ENCODE results near the gene ADAM12. TPM values are rescaled to one million over a fixed set of nuclear protein-coding genes. Genes with fewer than 3 reads are reported as not detected.

The ADAM12 gene
- total RNA-seq, 4 donors from 2014 or later = 0.26 to 1.6 (median 0.47) TPM; not detected in 1

GRCh38 chr10:126081841-126082466 lies 306.3 kb downstream of the ADAM12 start:
- no peak for TF ChIP-seq POLR2A (IDR thresholded peaks at IDR 0.05)
- TF ChIP-seq CTCF (IDR thresholded peaks at IDR 0.05) = no peak
- intact Hi-C loops (cut with DNase I; ENCODE audit: low total_unique reads) = no loop called here
- DNase-seq (ENCODE audit: low spot score in 2 of 2) = no peak
- WGBS, 2 donors = 87 to 88% methylated on average over 14 of the region's 14 CpGs
- no peak overlapping the region for H3K4me3 ChIP-seq (ENCODE audit: low read depth, poor library complexity, severe bottlenecking)

GRCh38 chr10:126080879-126081411 lies 307.3 kb downstream of the ADAM12 start:
- 55 to 62% methylated on average over 12 of the region's 12 CpGs for WGBS, 2 donors
- DNase-seq (ENCODE audit: low spot score in 2 of 2) = no peak
- intact Hi-C loops (cut with DNase I; ENCODE audit: low total_unique reads) = no loop called here
- TF ChIP-seq POLR2A (IDR thresholded peaks at IDR 0.05) (no peak), CTCF (IDR thresholded peaks at IDR 0.05) (no peak)
- no peak overlapping the region for H3K4me3 ChIP-seq (ENCODE audit: low read depth, poor library complexity, severe bottlenecking)

- no peak overlapping the region for H3K4me3 ChIP-seq (ENCODE audit: low read depth, poor library complexity, severe bottlenecking)
- 81 to 85% methylated on average over 7 of the region's 7 CpGs for WGBS, 2 donors
- intact Hi-C loops (cut with DNase I; ENCODE audit: low total_unique reads) = no loop called here
- TF ChIP-seq CTCF (IDR thresholded peaks at IDR 0.05) (no peak), POLR2A (IDR thresholded peaks at IDR 0.05) (no peak)
- DNase-seq (ENCODE audit: low spot score in 2 of 2) = no peak
Measured at GRCh38 chr10:126080291-126080825, 307.9 kb downstream of the ADAM12 start.

GRCh38 chr10:126075009-126075408 lies 313.3 kb downstream of the ADAM12 start:
- no peak for DNase-seq (ENCODE audit: low spot score in 2 of 2)
- H3K4me3 ChIP-seq (ENCODE audit: low read depth, poor library complexity, severe bottlenecking) = no peak overlapping the region
- TF ChIP-seq CTCF (IDR thresholded peaks at IDR 0.05) (no peak), POLR2A (IDR thresholded peaks at IDR 0.05) (no peak)
- 75 to 91% methylated on average over 6 of the region's 6 CpGs for WGBS, 2 donors
- intact Hi-C loops (cut with DNase I; ENCODE audit: low total_unique reads) = no loop called here

- no peak overlapping the region for H3K4me3 ChIP-seq (ENCODE audit: low read depth, poor library complexity, severe bottlenecking)
- no peak for DNase-seq (ENCODE audit: low spot score in 2 of 2)
- TF ChIP-seq CTCF (IDR thresholded peaks at IDR 0.05) (no peak), POLR2A (IDR thresholded peaks at IDR 0.05) (no peak)
- 53 to 83% methylated on average over 3 of the region's 3 CpGs for WGBS, 2 donors
- intact Hi-C loops (cut with DNase I; ENCODE audit: low total_unique reads) = no loop called here
Measured at GRCh38 chr10:126074291-126074690, 314.0 kb downstream of the ADAM12 start.
